K562 (cell line): Measurements from ENCODE around the gene LCN15. TPM values are rescaled to one million over a fixed set of nuclear protein-coding genes. Genes with fewer than 3 reads are reported as not detected.
"Not testable (repeated sequence)": the region's sequence is repeated elsewhere in the genome, so short reads cannot be mapped to it uniquely, and the experiment has no call there.

Source experiments
- ATAC-seq: fragments of 200-7000 bp; cut with Tn5 transposase; 3 replicates; pipeline ENCODE4 v1.9.1; 2020; ENCODE audit warnings: moderate library complexity
- BruUV-seq: library from RNA; stranded (reverse); fragments of 400-500 nt; replicated peaks from 2 replicates; lab custom pipeline; 2021; lab: Mats Ljungman, UMichigan
- CTCF ChIA-PET: fragments of 300-600 bp; formaldehyde crosslinking; extraction: SDS; loops from one replicate; lab custom pipeline; 2021; ENCODE audit warnings: low intra/inter-chr PET ratio; lab: Yijun Ruan, JAX
- POLR2A ChIA-PET: fragments of 300-600, 350-650 bp; sonication (Branson Sonifier 250); formaldehyde crosslinking; extraction: SDS; loops from one replicate; lab custom pipeline; 2021; ENCODE audit warnings: antibody characterized with exemption, inconsistent platforms; lab: Yijun Ruan, JAX
- DNase-seq, 4 experiments: peaks; one replicate each; pipeline versions ENCODE4 v3.0.0 to v3.0.0-alpha.2; 2011 to 2018; ENCODE audit warnings: low spot score in 3 of 4, mixed read lengths in 3 of 4; ENCODE audit errors: extremely low read depth in 1 of 4
- FAIRE-seq: peaks from 2 replicates; lab custom pipeline; 2011; peaks lifted over from hg19 to GRCh38; lab: Jason Lieb, UNC
- H2AFZ ChIP-seq: 2 replicates; pipeline ENCODE4 v1.6.0; 2011; ENCODE audit warnings: low read depth, low read length, control low read depth, inconsistent platforms
- H3K27ac ChIP-seq: fragments of 200-600 bp; 3 replicates; pipeline ENCODE4 v1.8.0; 2011; ENCODE audit warnings: low read depth, mild to moderate bottlenecking, control low read depth, inconsistent platforms, low read length, moderate library complexity, mixed read lengths; ENCODE audit errors: extremely low read depth
- H3K27me3 ChIP-seq, 2 experiments: fragments of 300-600 bp in 1 of 2; 2 replicates in 1 of 2; 3 replicates in 1 of 2; pipeline versions ENCODE4 v1.6.0 to v1.8.0; 2011; ENCODE audit warnings: inconsistent platforms in 2 of 2, low read length in 2 of 2, mild to moderate bottlenecking in 1 of 2, mixed read lengths in 1 of 2, moderate library complexity in 1 of 2; ENCODE audit not compliant: control insufficient read depth in 2 of 2, insufficient read depth in 2 of 2
- H3K36me3 ChIP-seq: fragments of 300-600 bp; 3 replicates; pipeline ENCODE4 v1.8.0; 2011; ENCODE audit warnings: mild to moderate bottlenecking, low read length, inconsistent platforms; ENCODE audit not compliant: control insufficient read depth, insufficient read depth
- H3K4me1 ChIP-seq, 2 experiments: fragments of 200-600 bp in 1 of 2; replicated peaks in 1 of 2; 2 replicates in 1 of 2; 3 replicates in 1 of 2; pipeline versions ENCODE4 v1.5.1 to v1.8.0; 2011; ENCODE audit warnings: inconsistent platforms in 2 of 2, low read length in 2 of 2, mild to moderate bottlenecking in 1 of 2, mixed read lengths in 1 of 2, moderate library complexity in 1 of 2; ENCODE audit not compliant: control insufficient read depth in 2 of 2, insufficient read depth in 2 of 2
- H3K4me2 ChIP-seq: 2 replicates; pipeline ENCODE4 v1.6.1; 2011; ENCODE audit warnings: low read length, control low read depth, inconsistent platforms, mixed read lengths; ENCODE audit not compliant: insufficient read depth
- H3K4me3 ChIP-seq: fragments of 200-600 bp; sonication (generic), shearing (Covaris generic); 2 replicates; pipeline ENCODE4 v1.5.1; 2016; ENCODE audit warnings: control low read depth, inconsistent platforms
- H3K79me2 ChIP-seq: fragments of 200-600 bp; 3 replicates; pipeline ENCODE4 v1.8.0; 2011; ENCODE audit warnings: low read length, inconsistent platforms; ENCODE audit not compliant: control insufficient read depth, insufficient read depth
- H3K9ac ChIP-seq, 2 experiments: 2 replicates each; pipeline versions ENCODE4 v1.6.0 to v1.6.1; 2011; ENCODE audit warnings: low read depth in 2 of 2, low read length in 2 of 2, control low read depth in 1 of 2, inconsistent platforms in 1 of 2, mild to moderate bottlenecking in 1 of 2, mixed read lengths in 1 of 2; ENCODE audit not compliant: insufficient read depth in 1 of 2
- H3K9me1 ChIP-seq: one replicate; pipeline ENCODE4 v1.6.0; 2011; ENCODE audit warnings: inconsistent platforms, mild to moderate bottlenecking, low read length, moderate library complexity; ENCODE audit not compliant: control insufficient read depth, insufficient read depth
- H3K9me3 ChIP-seq: replicated peaks from 2 replicates; pipeline ENCODE4 v1.5.1; 2011; ENCODE audit warnings: low read depth, low read length, inconsistent platforms; ENCODE audit not compliant: control insufficient read depth, insufficient read depth
- H4K20me1 ChIP-seq: replicated peaks from 2 replicates; pipeline ENCODE4 v1.6.1; 2011; ENCODE audit warnings: low read length, inconsistent platforms, mixed read lengths; ENCODE audit not compliant: control insufficient read depth, insufficient read depth
- RAD51 ChIP-seq: fragments of 450-650 bp; IDR thresholded peaks from 2 replicates; pipeline ENCODE4 v1.7.1; 2016; ENCODE audit warnings: low read depth, mild to moderate bottlenecking, borderline replicate concordance
- TOE1 ChIP-seq, 2 experiments: fragments of 450-650 bp in 1 of 2; sonication (generic) in 1 of 2; formaldehyde crosslinking in 1 of 2; IDR thresholded peaks; 2 replicates each; pipeline versions ENCODE4 v1.7.1 to v1.8.0; 2016 to 2022; ENCODE audit warnings: borderline replicate concordance in 2 of 2, mild to moderate bottlenecking in 2 of 2, antibody characterized with exemption in 1 of 2, inconsistent platforms in 1 of 2, low read depth in 1 of 2, missing genetic modification reagents in 1 of 2, moderate library complexity in 1 of 2
- WGBS: fragments of 100-300 bp; shearing (Covaris generic); methylation state at CpG from one replicate; pipeline ENCODE4 v1.1.6; 2016; ENCODE audit warnings: low coverage, mixed read lengths; ENCODE audit not compliant: insufficient coverage; ENCODE audit errors: missing lambda C conversion rate; 5-methylcytosine and 5-hydroxymethylcytosine counted together
- in situ Hi-C: fragments of 300-500 bp; cut with MboI; formaldehyde crosslinking; loops from 4 replicates; pipeline ENCODE4 v1.15.0; 2018; ENCODE audit warnings: inconsistent platforms, mixed read lengths
- intact Hi-C: fragments of 100-400 bp; cut with micrococcal nuclease; formaldehyde crosslinking; loops from 2 replicates; pipeline ENCODE4 v1.14.2; 2022
- polyA plus RNA-seq, 8 experiments: library from polyadenylated mRNA; depleted of rRNA in 4 of 8; stranded (reverse) in 5 of 8; unstranded in 3 of 8; fragments of >200 nt; fragmentation: Nextera tagmentation in 2 of 8; fragmentation: Illumina TruSeq in 1 of 8; extraction: Ambion mirVana in 2 of 8; extraction: Trizol in 1 of 8; gene quantifications; 2 replicates each; pipeline versions ENCODE4 v1.2.1 to v1.2.3, GENCODE V29; 2011 to 2014; ENCODE audit warnings: inconsistent platforms in 1 of 8, missing spikeins in 1 of 8
- total RNA-seq, 7 experiments: library from RNA; depleted of rRNA in 6 of 7; stranded (reverse); fragments of >200 nt in 6 of 7; fragmentation: Illumina TruSeq in 2 of 7; extraction: Trizol in 2 of 7; gene quantifications; 2 replicates each; pipeline versions ENCODE4 v1.2.1 to v1.2.3, GENCODE V29; 2011 to 2021; ENCODE audit warnings: low replicate concordance in 1 of 7
- TF ChIP-seq, protein P1 (sequence below): sonication (generic); formaldehyde crosslinking; IDR thresholded peaks from 2 replicates; pipeline ENCODE4 v1.9.0; 2022; ENCODE audit warnings: mild to moderate bottlenecking, missing genetic modification reagents

LCN15 gene
- total and polyA plus RNA-seq, 9 of the 15 experiments (the other 6 are each of a cell fraction or from before 2014, with no cell fraction given), result 0.66 TPM; not detected in 8

DNA sequence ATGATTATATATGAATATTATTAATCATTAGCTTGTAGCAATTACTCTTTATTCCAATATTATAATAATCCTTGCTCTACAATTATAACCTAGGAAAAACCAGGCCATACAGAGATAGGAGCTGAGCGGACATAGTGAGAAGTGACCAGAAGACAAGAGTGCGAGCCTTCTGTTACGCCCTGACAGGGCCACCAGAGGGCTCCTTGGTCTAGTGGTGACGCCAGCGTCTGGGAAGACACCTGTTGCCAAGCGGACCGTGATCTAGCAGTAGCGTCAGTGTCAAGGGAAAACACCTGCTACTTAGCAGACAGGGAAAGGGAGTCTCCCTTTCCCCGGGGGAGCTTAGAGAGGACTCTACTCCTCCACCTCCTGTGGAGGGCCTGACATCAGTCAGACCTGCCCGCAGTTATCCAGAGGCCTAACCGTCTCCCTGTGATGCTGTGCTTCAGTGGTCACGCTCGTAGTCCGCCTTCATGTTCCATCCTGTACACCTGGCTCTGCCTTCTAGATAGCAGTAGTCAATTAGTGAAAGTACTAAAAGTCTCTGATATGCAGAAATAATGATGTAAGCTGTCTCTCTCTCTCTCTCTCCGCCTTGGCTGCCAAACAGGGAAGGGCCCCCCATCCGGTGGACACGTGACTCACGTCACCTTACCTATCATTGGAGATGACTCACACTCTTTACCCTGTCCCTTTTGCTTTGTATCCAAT lies 2.2 kb upstream of the LCN15 start (continued):
- TF ChIP-seq TOE1 (IDR thresholded peaks at IDR 0.05; ENCODE audit: borderline replicate concordance) (peak; percentile 76), RAD51 (peak; percentile 88)
- TF ChIP-seq TOE1 (CRISPR knock-in tag; IDR thresholded peaks at IDR 0.05; ENCODE audit: borderline replicate concordance, low read depth), result not testable (repeated sequence)
- TF ChIP-seq, protein P1, sequence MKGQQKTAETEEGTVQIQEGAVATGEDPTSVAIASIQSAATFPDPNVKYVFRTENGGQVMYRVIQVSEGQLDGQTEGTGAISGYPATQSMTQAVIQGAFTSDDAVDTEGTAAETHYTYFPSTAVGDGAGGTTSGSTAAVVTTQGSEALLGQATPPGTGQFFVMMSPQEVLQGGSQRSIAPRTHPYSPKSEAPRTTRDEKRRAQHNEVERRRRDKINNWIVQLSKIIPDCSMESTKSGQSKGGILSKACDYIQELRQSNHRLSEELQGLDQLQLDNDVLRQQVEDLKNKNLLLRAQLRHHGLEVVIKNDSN, result peak; percentile 90

DNA sequence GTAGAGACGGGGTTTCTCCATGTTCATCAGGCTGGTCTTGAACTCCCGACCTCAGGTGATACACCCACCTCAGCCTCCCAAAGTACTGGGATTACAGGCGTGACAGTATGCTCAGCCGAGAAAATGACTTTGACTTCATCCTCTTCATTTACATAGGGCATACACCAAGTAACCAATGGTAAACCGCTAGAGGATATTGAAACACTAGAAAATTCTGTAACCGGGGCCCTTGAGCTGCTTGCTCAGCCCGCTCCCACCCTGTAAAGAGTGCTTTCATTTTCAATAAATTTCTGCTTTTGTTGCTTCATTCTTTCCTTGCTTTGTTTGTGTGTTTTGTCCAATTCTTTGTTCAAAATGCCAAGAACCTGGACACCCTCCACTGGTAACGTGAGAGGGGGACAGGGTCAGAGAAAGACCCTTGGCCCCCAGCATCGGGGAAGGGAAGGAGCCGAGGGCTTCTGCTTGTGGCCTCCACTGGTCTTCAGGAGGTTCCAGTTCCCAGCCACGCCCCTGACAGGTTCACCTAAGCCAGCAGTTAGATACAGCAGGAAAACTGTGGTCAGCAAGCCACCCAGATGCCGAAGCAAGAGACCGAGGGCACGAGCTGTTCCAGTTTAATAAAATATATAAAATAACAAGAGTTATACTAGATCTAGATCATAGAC lies 1.6 kb upstream of the LCN15 start:
- intact Hi-C loops, result loop anchor here (1.0 kb wide), 1 partner anchor 18 kb away; no protein-coding TSS in a partner anchor
- H3K36me3 ChIP-seq, H3K9me1 ChIP-seq, ATAC-seq, H3K27ac ChIP-seq, H3K9me3 ChIP-seq, H4K20me1 ChIP-seq, in situ Hi-C loops, H3K27me3 ChIP-seq, H3K4me2 ChIP-seq, H3K4me3 ChIP-seq, BruUV-seq, H2AFZ ChIP-seq, FAIRE-seq, H3K79me2 ChIP-seq, DNase-seq: not testable (repeated sequence)
- ChIA-PET POLR2A (interaction anchor here (1.0 to 1.2 kb wide), 3 partner anchors 9 to 19 kb away, joined by 3 to 5 read pairs (median 3); no protein-coding TSS in a partner anchor), CTCF (interaction anchor here (1.0 to 1.4 kb wide), 3 partner anchors 18 to 25 kb away, joined by 4 to 8 read pairs (median 4); partner anchors contain the start of gene TMEM141)
- H3K4me1 ChIP-seq, result peaks cover 16 to 57% of the 10 kb centered on the region in 2 experiments; a peak in 4 of 5 replicates
- WGBS, result 59% methylated on average over 14 of the region's 14 CpGs
- peak overlapping the region in 1 of 2 experiments; percentile 12; a peak in 1 of 4 replicates for H3K9ac ChIP-seq
